ENCODE data around the gene FBLL1. TPM values are rescaled to one million over a fixed set of nuclear protein-coding genes. Genes with fewer than 3 reads are reported as not detected.
"Not testable (repeated sequence)": the region's sequence is repeated elsewhere in the genome, so short reads cannot be mapped to it uniquely, and the experiment has no call there.

Gene FBLL1
- total RNA-seq, 2 experiments from 2014 or later = 0.20 TPM; not detected in 1

DNA sequence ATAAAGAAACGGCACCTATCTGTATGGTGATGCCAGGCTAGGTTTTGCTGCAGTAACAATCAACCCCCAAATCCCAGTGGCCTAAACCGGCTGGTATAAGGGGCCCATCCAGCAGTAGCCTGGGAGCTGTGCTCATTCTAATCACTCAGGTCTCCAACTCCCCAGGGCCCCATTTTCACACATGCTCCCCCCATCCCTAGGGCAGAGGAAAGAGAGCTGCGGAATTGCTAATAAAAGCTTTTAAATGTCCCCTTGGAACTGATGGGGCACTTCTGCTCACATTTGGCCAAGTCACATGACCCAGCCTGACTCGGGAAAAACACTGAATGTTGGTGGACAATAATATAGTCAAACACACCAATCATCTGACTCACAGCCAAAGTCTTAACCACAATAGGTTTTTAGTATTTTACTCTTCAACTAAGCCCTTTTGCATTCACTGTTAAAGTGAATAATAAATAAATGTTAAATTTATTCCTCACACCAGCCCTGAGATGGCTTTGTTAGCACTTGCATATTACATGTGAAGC lies 1.6 kb downstream of the FBLL1 start:
- CTCF ChIA-PET = no interaction called here
- DNase-seq = no peak
- Mint-ChIP-seq H3K27me3 (peaks cover 36% of the 10 kb centered on the region), H3K4me3 (peak overlapping the region; percentile 24), H3K4me1 (peaks cover 9% of the 10 kb centered on the region), H3K27ac (no peak overlapping the region), H3K9me3 (no peaks in the 10 kb centered on the region), H3K36me3 (ENCODE audit: low read depth) (peaks cover 3% of the 10 kb centered on the region)
- POLR2A ChIA-PET = no interaction called here

DNA sequence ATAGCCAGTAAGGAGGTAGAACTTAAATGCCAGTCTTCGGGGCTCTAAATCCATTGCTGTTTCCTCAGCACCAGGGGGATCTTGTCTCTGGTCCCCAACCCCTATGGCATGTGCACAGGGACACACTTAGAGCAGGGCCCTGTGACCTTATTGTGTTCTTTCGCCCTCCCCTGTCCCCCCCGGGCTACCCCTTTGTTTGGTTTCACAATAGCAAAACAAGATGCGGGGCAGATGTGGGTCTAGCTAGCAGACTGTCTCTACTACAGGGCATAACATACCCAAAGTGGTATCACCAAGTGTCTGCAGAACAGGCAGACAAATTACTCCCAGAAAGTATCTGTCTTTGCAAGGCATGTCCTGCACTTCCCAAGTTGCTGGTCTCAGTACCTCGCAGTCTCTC lies 2.1 kb downstream of the FBLL1 start:
- peaks cover 36% of the 10 kb centered on the region for H3K27me3 Mint-ChIP-seq
- no peak for DNase-seq
- peaks cover 3% of the 10 kb centered on the region for H3K36me3 Mint-ChIP-seq (ENCODE audit: low read depth)
- ChIA-PET POLR2A (no interaction called here), CTCF (no interaction called here)
- no peak overlapping the region for H3K4me3 Mint-ChIP-seq
- peaks cover 9% of the 10 kb centered on the region for H3K4me1 Mint-ChIP-seq
- H3K27ac Mint-ChIP-seq = no peak overlapping the region
- H3K9me3 Mint-ChIP-seq = no peaks in the 10 kb centered on the region

DNA sequence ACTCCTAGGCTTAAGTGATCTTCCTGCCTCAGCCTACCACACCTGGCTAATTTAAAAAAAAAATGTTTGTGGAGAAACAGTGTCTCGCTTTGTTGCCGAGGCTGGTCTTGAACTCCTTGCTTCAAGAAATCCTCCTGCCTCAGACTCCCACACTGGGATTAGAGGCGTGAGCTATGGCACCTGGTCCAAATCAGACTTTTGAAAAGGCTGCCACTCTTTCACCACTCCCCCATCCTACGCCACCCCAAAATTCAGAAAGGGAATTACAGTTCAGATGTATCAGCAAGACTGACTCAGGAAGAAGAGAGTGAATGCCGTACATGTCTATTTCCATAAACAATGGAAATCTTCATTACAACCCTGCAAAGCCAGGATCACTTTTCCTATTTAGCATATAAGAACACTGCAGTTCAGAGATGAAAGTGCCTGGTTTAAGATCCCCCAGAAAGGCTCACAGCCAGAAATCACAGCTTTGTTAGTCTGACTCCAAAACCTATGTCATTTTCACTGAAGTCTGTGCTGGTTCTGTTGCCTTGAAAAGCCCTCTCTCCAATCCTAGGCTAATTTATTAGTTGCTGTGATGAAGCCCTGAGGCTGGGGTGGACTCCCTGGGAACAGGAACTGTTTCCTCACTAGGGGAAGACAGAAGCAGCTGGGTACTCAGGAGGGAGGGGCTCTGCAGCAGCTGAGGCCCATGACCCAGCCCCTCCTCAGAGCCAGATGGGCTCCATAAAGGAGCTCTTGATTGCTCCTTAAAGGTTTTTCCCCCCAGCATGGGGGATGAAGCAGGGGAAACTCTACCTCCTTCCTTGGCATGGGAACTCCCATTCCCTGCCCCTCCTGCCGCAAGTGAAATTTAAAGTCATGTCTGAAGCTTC lies 3.1 kb downstream of the FBLL1 start:
- Mint-ChIP-seq H3K27me3 (peaks cover 36% of the 10 kb centered on the region), H3K27ac (no peak overlapping the region), H3K4me1 (peaks cover 9% of the 10 kb centered on the region), H3K9me3 (no peaks in the 10 kb centered on the region), H3K4me3 (no peak overlapping the region), H3K36me3 (ENCODE audit: low read depth) (peaks cover 3% of the 10 kb centered on the region)
- no peak for DNase-seq
- ChIA-PET CTCF (no interaction called here), POLR2A (no interaction called here)

DNA sequence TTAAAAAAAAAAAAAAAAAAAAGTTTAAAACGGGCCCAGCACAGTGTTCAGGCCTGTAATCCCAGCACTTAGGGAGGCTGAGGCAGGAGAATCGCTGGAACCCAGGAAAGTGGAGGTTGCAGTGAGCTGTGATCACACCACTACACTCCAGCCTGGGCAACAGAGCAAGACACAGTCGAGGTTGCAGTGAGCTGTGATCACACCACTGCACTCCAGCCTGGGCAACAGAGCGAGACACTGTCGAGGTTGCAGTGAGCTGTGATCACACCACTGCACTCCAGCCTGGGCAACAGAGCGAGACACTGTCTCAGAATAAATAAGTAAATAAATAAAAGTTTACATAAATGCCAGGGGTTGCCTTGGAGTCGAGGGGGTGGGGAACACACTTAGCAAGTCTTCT lies 5.2 kb downstream of the FBLL1 start:
- CTCF ChIA-PET; H3K27ac Mint-ChIP-seq; DNase-seq; H3K36me3 Mint-ChIP-seq (ENCODE audit: low read depth); H3K4me1 Mint-ChIP-seq; POLR2A ChIA-PET; H3K9me3 Mint-ChIP-seq; H3K4me3 Mint-ChIP-seq: not testable (repeated sequence)
- peaks cover 27% of the 10 kb centered on the region for H3K27me3 Mint-ChIP-seq

DNA sequence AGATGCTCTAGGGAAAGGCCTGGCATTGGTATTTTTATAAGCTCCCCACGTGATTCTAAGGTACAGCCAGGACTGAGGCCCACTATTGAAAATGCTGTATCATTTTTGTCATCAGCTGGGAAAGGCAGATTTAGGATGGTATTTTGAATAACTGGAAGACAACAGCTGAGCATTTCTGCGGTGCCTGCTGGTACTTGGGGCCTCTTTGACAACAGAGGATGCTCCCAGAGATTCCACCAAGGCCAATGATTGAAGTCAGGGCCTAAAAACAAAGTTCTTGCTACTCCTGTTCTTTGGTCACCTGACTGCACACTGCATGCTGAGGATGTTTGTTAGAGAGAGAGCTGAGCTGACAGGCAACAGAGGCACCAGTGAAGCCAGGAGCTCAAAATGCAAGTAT lies 8.1 kb downstream of the FBLL1 start:
- ChIA-PET CTCF (no interaction called here), POLR2A (no interaction called here)
- Mint-ChIP-seq H3K9me3 (no peaks in the 10 kb centered on the region), H3K4me3 (no peak overlapping the region), H3K27me3 (peaks cover 7% of the 10 kb centered on the region), H3K27ac (no peak overlapping the region), H3K4me1 (no peaks in the 10 kb centered on the region), H3K36me3 (ENCODE audit: low read depth) (no peaks in the 10 kb centered on the region)
- DNase-seq = no peak

DNA sequence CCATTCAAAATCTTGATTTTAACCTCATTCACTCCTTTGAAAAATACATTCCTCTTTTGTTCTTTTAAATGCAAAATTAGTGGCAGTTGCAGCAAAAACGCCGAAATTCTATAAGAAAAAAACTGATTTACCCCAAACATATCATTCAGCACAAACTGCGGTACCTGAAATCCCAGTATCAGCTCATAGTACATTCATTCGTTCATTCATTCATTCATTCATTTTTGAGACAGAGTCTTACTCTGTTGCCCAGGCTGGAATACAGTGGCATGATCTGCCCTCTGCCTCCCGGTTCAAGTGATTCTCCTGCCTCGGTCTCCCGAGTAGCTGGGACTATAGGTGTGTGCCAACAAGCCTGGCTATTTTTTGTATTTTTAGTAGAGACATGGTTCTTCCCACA lies 20.4 kb downstream of the FBLL1 start:
- ChIA-PET POLR2A (no interaction called here), CTCF (no interaction called here)
- no peaks in the 10 kb centered on the region for H3K9me3 Mint-ChIP-seq
- DNase-seq = no peak
- H3K27me3 Mint-ChIP-seq = no peaks in the 10 kb centered on the region
- peaks cover 49% of the 10 kb centered on the region for H3K36me3 Mint-ChIP-seq (ENCODE audit: low read depth)
- no peak overlapping the region for H3K27ac Mint-ChIP-seq
- H3K4me3 Mint-ChIP-seq = no peak overlapping the region
- H3K4me1 Mint-ChIP-seq = no peaks in the 10 kb centered on the region

DNA sequence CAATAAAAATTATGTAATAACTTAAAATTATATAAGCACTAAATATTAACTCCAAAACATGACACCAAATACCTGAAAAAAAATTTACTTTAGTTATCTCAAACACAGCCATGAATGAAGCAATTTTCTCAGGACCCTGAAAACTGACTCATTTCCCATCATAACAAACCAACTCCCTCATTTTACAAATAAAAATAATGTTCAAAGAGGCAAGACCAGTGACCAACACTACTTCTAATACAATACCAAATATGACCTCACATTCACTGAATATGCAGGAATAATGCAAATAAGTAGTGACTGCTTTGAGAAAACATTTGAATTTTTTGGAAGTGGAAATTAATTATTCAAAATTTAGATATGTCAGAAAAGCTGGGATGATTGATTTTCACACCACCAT lies 21.6 kb downstream of the FBLL1 start:
- DNase-seq = no peak
- CTCF ChIA-PET = no interaction called here
- Mint-ChIP-seq H3K27me3 (no peaks in the 10 kb centered on the region), H3K9me3 (no peaks in the 10 kb centered on the region), H3K4me3 (no peak overlapping the region), H3K27ac (no peak overlapping the region), H3K36me3 (ENCODE audit: low read depth) (peaks cover 53% of the 10 kb centered on the region), H3K4me1 (no peaks in the 10 kb centered on the region)
- POLR2A ChIA-PET = no interaction called here

DNA sequence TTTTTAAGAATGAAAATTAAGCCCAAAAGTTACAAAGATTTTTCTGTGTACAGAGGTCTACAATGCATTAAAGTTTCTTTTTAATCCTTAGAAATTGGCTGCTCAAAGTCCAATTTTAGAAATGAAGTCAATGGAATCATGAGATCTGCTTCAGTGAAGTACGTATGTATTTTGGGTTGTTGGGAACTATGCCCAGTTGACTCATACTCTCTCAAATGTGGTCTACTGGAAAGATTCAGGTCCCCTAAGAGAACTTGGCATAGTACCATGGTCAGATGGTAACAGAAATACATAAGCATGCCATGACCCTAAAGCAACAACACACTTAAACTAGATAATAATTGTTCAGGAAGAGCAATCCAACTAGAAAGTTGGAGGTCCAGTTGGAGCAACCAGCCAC lies 23.0 kb downstream of the FBLL1 start:
- Mint-ChIP-seq H3K4me1 (no peaks in the 10 kb centered on the region), H3K4me3 (no peak overlapping the region), H3K9me3 (no peaks in the 10 kb centered on the region), H3K27ac (no peak overlapping the region), H3K36me3 (ENCODE audit: low read depth) (peaks cover 61% of the 10 kb centered on the region), H3K27me3 (no peaks in the 10 kb centered on the region)
- DNase-seq = no peak
- ChIA-PET POLR2A (no interaction called here), CTCF (no interaction called here)

DNA sequence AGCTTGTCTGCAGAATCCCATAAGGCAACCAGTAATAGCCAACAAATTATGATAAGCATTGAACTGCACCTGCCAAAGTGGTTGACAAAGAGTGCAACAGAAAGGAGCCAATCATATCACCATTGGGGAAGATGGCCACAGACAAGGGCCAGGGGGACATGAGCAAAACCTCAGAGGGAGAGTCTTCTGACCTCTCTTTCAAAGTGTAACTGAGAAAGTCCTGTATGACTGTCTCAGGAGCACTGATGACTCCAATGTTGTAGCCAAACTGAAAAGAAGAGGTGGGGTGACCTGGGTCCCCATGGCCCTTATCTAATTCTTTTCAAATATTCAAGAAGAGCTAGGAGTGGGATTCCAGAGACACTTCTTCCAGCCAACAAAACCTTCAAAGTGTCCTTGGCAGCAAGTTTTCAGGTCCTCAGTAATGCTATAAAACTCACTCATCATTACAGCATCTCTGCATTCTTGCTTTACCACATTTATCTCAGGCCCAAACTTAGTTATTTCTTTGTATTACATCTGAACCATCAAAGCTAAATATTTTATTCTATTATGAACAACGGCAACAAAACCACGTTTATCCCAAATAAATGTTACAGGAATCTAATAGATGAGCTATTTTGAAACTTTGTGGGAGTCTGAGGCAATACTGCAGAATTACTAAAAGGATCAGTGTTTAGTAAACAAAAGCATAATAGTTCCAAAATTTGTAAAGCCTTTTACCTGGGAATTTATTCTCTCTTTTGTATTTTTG lies 24.4 kb downstream of the FBLL1 start:
- H3K4me3 Mint-ChIP-seq = no peak overlapping the region
- POLR2A ChIA-PET = interaction anchor here (1.1 kb wide), 1 partner anchor 9 kb away, joined by 3 read pairs; no protein-coding TSS in a partner anchor
- CTCF ChIA-PET = no interaction called here

DNA sequence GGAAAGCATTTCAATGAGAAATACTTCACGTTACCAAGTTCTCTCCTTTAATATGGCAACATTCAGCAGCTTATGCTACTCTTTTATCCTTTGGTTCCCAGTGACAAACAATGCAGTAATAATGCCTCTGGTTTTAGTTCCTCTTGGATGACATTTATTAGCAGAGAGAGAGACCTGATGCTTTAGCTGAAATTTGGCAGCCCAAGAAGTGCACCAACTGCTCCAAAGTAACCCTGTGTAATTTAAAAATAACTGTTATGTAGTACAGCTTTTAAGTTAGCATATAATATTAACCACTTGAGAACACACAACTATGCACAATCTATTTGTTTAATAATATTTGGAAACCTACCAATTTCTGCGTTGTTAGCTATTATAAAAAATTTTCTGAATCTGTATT lies 28.3 kb downstream of the FBLL1 start:
- Mint-ChIP-seq H3K4me3 (no peak overlapping the region), H3K27ac (no peak overlapping the region), H3K4me1 (no peaks in the 10 kb centered on the region), H3K27me3 (no peaks in the 10 kb centered on the region), H3K9me3 (no peaks in the 10 kb centered on the region), H3K36me3 (ENCODE audit: low read depth) (peaks cover 69% of the 10 kb centered on the region)
- no peak for DNase-seq
- CTCF ChIA-PET = no interaction called here
- POLR2A ChIA-PET = no interaction called here

More for the DNA sequence above, 24.4 kb downstream of the FBLL1 start:
- H3K36me3 Mint-ChIP-seq (ENCODE audit: low read depth) = peaks cover 59% of the 10 kb centered on the region
- no peak overlapping the region for H3K27ac Mint-ChIP-seq
- no peaks in the 10 kb centered on the region for H3K9me3 Mint-ChIP-seq
- no peaks in the 10 kb centered on the region for H3K27me3 Mint-ChIP-seq
- no peaks in the 10 kb centered on the region for H3K4me1 Mint-ChIP-seq
- DNase-seq = no peak

DNA sequence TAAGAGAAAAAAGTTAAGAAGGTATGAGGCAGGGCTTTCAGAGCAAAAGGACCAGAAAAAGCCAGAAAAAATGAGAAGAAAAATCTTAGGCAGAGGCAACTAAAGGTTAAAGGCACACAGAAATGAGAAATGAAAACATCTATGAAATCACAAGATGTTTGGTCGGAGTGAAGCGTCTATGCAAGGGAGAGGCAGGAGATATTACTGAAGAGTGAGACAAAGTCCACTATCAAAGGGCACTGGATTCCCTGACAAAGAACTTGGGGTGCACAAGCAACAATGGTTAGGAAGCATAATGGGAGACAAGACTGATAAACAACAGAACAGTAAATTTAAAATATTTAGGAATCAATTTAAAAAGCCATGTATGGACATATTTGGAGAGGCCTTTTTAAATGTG lies 33.2 kb downstream of the FBLL1 start:
- no peak for DNase-seq
- Mint-ChIP-seq H3K27ac (no peak overlapping the region), H3K27me3 (no peaks in the 10 kb centered on the region), H3K4me1 (no peaks in the 10 kb centered on the region), H3K9me3 (no peaks in the 10 kb centered on the region), H3K4me3 (no peak overlapping the region), H3K36me3 (ENCODE audit: low read depth) (peaks cover 46% of the 10 kb centered on the region)
- ChIA-PET CTCF (no interaction called here), POLR2A (no interaction called here)

DNA sequence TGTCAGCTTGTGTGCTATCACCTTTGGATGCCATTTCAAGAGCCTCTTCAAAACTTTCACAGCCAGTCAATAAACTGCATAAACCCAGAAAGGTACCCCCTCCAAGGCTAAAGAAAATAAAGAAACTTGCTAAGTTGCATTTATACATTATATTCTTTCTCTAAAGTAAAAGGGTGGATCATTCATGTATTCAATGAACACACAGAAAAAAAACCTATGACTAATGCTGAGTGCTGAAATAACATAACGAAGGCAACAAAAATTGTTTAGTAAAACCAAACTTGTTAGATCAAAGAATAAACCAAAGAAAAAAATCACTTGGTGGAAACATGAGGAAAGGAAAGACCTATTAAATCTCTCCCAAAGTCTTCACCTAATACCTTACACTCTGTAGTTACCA lies 34.9 kb downstream of the FBLL1 start:
- Mint-ChIP-seq H3K27me3 (no peaks in the 10 kb centered on the region), H3K27ac (no peak overlapping the region), H3K4me1 (no peaks in the 10 kb centered on the region), H3K9me3 (no peaks in the 10 kb centered on the region), H3K4me3 (no peak overlapping the region), H3K36me3 (ENCODE audit: low read depth) (peaks cover 52% of the 10 kb centered on the region)
- ChIA-PET CTCF (no interaction called here), POLR2A (no interaction called here)
- no peak for DNase-seq

DNA sequence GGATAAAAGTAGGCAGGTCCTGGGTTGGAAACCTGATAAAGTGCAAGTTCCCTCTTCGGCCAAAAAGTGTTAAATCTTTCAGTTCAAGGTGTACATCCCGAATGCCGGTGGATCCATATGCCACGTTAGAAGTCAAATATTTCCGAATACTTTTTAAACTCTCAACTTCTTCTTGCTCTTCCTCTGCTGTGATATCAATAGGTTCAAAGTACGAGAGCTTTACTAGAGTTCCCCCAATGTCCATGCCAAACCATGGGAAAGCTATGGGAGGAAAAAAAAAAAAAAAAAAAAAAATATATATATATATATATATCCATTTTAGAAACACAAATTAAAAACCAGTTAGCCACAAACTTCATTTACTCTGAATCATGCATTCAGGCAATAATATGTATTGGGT lies 39.6 kb downstream of the FBLL1 start:
- peaks cover 45% of the 10 kb centered on the region for H3K36me3 Mint-ChIP-seq (ENCODE audit: low read depth)
- CTCF ChIA-PET = no interaction called here

More for the DNA sequence above, 39.6 kb downstream of the FBLL1 start:
- no peak for DNase-seq
- Mint-ChIP-seq H3K4me3 (no peak overlapping the region), H3K27me3 (no peaks in the 10 kb centered on the region), H3K9me3 (no peaks in the 10 kb centered on the region), H3K27ac (no peak overlapping the region), H3K4me1 (peaks cover 7% of the 10 kb centered on the region)
- POLR2A ChIA-PET = no interaction called here

Measured in activated CD4-positive, alpha-beta memory T cell treated with anti-CD3 and anti-CD28 coated beads, Interleukin-2, amount 10 ng/mL, durations not matched to agents 7 days and 5 days (primary cell).